Stomach (tissue), 9 donors: Measurements from ENCODE around the gene STK38L. TPM values are rescaled to one million over a fixed set of nuclear protein-coding genes. Genes with fewer than 3 reads are reported as not detected.

Experiments used
- DNase-seq, 2 donors: peaks; one replicate each; pipeline versions ENCODE4 v3.0.0 to v3.0.0-alpha.2; 2013 to 2019
- H3K27ac ChIP-seq, 5 donors: fragments of 200-600 bp in 4 of 5; sonication (generic) in 4 of 5; one replicate each; pipeline ENCODE4 v1.5.1; 2013 to 2019; ENCODE audit warnings: mild to moderate bottlenecking in 1 of 5, moderate library complexity in 1 of 5
- H3K27me3 ChIP-seq, 3 donors: fragments of 200-600 bp; sonication (generic); one replicate each; pipeline ENCODE4 v1.5.1; 2017 to 2019; ENCODE audit warnings: mixed run types in 1 of 3
- H3K36me3 ChIP-seq, 4 donors: fragments of 200-600 bp; sonication (generic); 1 replicate in 3 of 4; 2 replicates in 1 of 4; pipeline ENCODE4 v1.5.1; 2016 to 2019
- H3K4me1 ChIP-seq, 4 donors: fragments of 200-600 bp; sonication (generic); one replicate each; pipeline ENCODE4 v1.5.1; 2016 to 2019
- H3K4me3 ChIP-seq, 4 donors: fragments of 200-600 bp; sonication (generic) in 3 of 4; one replicate each; pipeline ENCODE4 v1.5.1; 2016 to 2019; ENCODE audit warnings: mild to moderate bottlenecking in 1 of 4
- H3K9me3 ChIP-seq, 4 donors: fragments of 200-600 bp; sonication (generic); one replicate each; pipeline ENCODE4 v1.5.1; 2016 to 2019
- CTCF ChIP-seq, 7 experiments: fragments of 450-650 bp in 4 of 7; fragments of 200-600 bp in 3 of 7; sonication (generic) in 3 of 7; IDR thresholded peaks; one replicate each; pipeline ENCODE4 v1.5.1; 2016 to 2019; ENCODE audit warnings: antibody characterized with exemption in 7 of 7, control low read depth in 2 of 7, mild to moderate bottlenecking in 1 of 7
- EP300 ChIP-seq: sonication (generic); formaldehyde crosslinking; IDR thresholded peaks from one replicate; pipeline ENCODE4 v1.6.1; 2017; ENCODE audit warnings: antibody characterized with exemption
- POLR2A ChIP-seq, 4 donors: fragments of 450-650 bp; IDR thresholded peaks; one replicate each; pipeline ENCODE4 v1.6.1; 2016; ENCODE audit warnings: antibody characterized with exemption in 4 of 4, control low read depth in 2 of 4, mild to moderate bottlenecking in 1 of 4, moderate library complexity in 1 of 4
- POLR2AphosphoS5 ChIP-seq, 3 donors: sonication (generic); formaldehyde crosslinking; IDR thresholded peaks; one replicate each; pipeline ENCODE4 v1.6.1; 2016; ENCODE audit warnings: antibody characterized with exemption in 3 of 3
- WGBS, 5 donors: extraction: QIAGEN DNeasy Blood & Tissue Kit in 3 of 5; methylation state at CpG; one replicate each; pipeline versions ENCODE4 v1.1.5 to v1.1.7; 2013 to 2018; 5-methylcytosine and 5-hydroxymethylcytosine counted together
- intact Hi-C: fragments of 100-400 bp; cut with DNase I; formaldehyde crosslinking; loops from one replicate; pipeline ENCODE4 v1.15.1; 2023; ENCODE audit warnings: low total_unique reads
- polyA plus RNA-seq, 3 donors: library from polyadenylated mRNA; stranded (reverse); fragments of 200-250 nt; gene quantifications; one replicate each; pipeline ENCODE4 v1.2.3, GENCODE V29; 2013
- total RNA-seq, 5 donors: library from RNA; depleted of rRNA; stranded (reverse); fragments of >200 nt; gene quantifications; one replicate each; pipeline versions ENCODE4 v1.1.0 to v1.2.3, GENCODE V29; 2014 to 2016
- donor health status: healthy with polysubstance abuse.
- donor health status: Bipolar disorder and iron deficiency.
- donor health status: healthy.

STK38L gene
- total and polyA plus RNA-seq, 8 donors = 8.5 to 118 (median 26.5) TPM

GRCh38 chr12:27252934-27253333 lies 8.8 kb downstream of the STK38L start:
- 48 to 76% (median 68%) methylated on average over 2 of the region's 2 CpGs for WGBS, 5 donors
- Histone ChIP-seq H3K9me3 (no peaks in the 10 kb centered on the region), H3K27ac (no peak overlapping the region), H3K4me3 (no peak overlapping the region), H3K4me1 (peaks cover 9 to 65% (median 39%) of the 10 kb centered on the region in 4 donors), H3K36me3 (no peaks in the 10 kb centered on the region), H3K27me3 (no peaks in the 10 kb centered on the region)
- intact Hi-C loops = no loop called here
- no peak for DNase-seq
- no peak for TF ChIP-seq EP300
- no peak for TF ChIP-seq POLR2AphosphoS5 (IDR thresholded peaks at IDR 0.05)
- no peak for TF ChIP-seq POLR2A (IDR thresholded peaks at IDR 0.05)
- no peak for TF ChIP-seq CTCF (IDR thresholded peaks at IDR 0.05)

GRCh38 chr12:27253347-27253746 lies 9.3 kb downstream of the STK38L start:
- peaks cover 9 to 65% (median 38%) of the 10 kb centered on the region in 4 donors for H3K4me1 ChIP-seq
- WGBS, 5 donors = 61 to 78% (median 76%) methylated on average over 2 of the region's 2 CpGs
- H3K36me3 ChIP-seq = no peaks in the 10 kb centered on the region
- TF ChIP-seq POLR2AphosphoS5 (IDR thresholded peaks at IDR 0.05) = no peak
- TF ChIP-seq EP300 = no peak
- no peak for TF ChIP-seq CTCF (IDR thresholded peaks at IDR 0.05)
- TF ChIP-seq POLR2A (IDR thresholded peaks at IDR 0.05) = no peak
- no peaks in the 10 kb centered on the region for H3K9me3 ChIP-seq
- intact Hi-C loops = no loop called here
- no peak for DNase-seq
- no peak overlapping the region for H3K27ac ChIP-seq
- no peak overlapping the region for H3K4me3 ChIP-seq
- H3K27me3 ChIP-seq = no peaks in the 10 kb centered on the region

GRCh38 chr12:27255806-27256205 lies 11.7 kb downstream of the STK38L start:
- Histone ChIP-seq H3K27me3 (no peaks in the 10 kb centered on the region), H3K36me3 (no peaks in the 10 kb centered on the region), H3K27ac (no peak overlapping the region), H3K4me3 (no peak overlapping the region), H3K9me3 (no peaks in the 10 kb centered on the region), H3K4me1 (peaks cover 15 to 72% (median 38%) of the 10 kb centered on the region in 4 donors)
- DNase-seq = no peak
- TF ChIP-seq POLR2A (IDR thresholded peaks at IDR 0.05) (no peak), EP300 (no peak), POLR2AphosphoS5 (IDR thresholded peaks at IDR 0.05) (no peak), CTCF (IDR thresholded peaks at IDR 0.05) (no peak)
- intact Hi-C loops = no loop called here
- WGBS, 5 donors = 89 to 99% (median 97%) methylated on average over 3 of the region's 3 CpGs

GRCh38 chr12:27257104-27257843 lies 13.2 kb downstream of the STK38L start:
- Histone ChIP-seq H3K4me3 (no peak overlapping the region), H3K27me3 (no peaks in the 10 kb centered on the region), H3K36me3 (no peaks in the 10 kb centered on the region), H3K9me3 (no peaks in the 10 kb centered on the region), H3K4me1 (peaks cover 14 to 77% (median 43%) of the 10 kb centered on the region in 4 donors), H3K27ac (no peak overlapping the region)
- TF ChIP-seq POLR2AphosphoS5 (IDR thresholded peaks at IDR 0.05) (peak in 1 of 3 donors; percentile 9), POLR2A (IDR thresholded peaks at IDR 0.05) (no peak)
- 83 to 99% (median 88%) methylated on average over 2 of the region's 2 CpGs for WGBS, 5 donors
- intact Hi-C loops = no loop called here
- DNase-seq = no peak

GRCh38 chr12:27260746-27261145 lies 16.7 kb downstream of the STK38L start:
- peak overlapping the region in 4 of 5 donors; percentile 54 to 72 (median 64) for H3K27ac ChIP-seq
- no peak for DNase-seq
- TF ChIP-seq CTCF (IDR thresholded peaks at IDR 0.05) (no peak), POLR2A (IDR thresholded peaks at IDR 0.05) (no peak), POLR2AphosphoS5 (IDR thresholded peaks at IDR 0.05) (peak in 1 of 3 donors; percentile 20), EP300 (no peak)
- H3K27me3 ChIP-seq = no peaks in the 10 kb centered on the region
- intact Hi-C loops = no loop called here
- H3K4me1 ChIP-seq = peaks cover 10 to 57% (median 28%) of the 10 kb centered on the region in 4 donors
- H3K9me3 ChIP-seq = no peaks in the 10 kb centered on the region
- no peak overlapping the region for H3K4me3 ChIP-seq
- WGBS, 5 donors = 54 to 69% (median 63%) methylated on average over 4 of the region's 4 CpGs
- no peaks in the 10 kb centered on the region for H3K36me3 ChIP-seq
